Measurements from ENCODE around the gene TMEM151B.

TMEM151B gene

DNA sequence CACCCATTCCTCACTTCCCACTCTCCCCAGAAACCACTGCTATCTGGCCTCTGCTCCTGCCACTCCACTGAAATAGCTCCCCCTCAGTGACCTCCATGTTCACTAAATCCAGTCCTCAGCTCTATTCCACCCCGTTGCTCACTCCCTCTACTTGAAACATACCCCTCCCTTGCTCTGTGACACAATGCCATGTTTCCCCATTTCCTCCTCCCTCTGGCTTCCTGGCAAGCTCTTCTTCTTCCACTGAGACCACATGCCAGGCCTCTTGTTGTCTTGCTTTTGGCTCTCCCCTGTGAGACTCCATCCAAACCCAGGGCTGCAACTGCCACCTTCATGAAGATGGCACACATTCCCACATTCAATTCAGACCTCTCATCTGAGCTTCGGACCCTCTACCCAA lies 13.9 kb downstream of the TMEM151B start:
- H3K36me3 ChIP-seq (ENCODE audit: insufficient read depth, low read length): no peaks in the 10 kb centered on the region
- H3K9me3 ChIP-seq (ENCODE audit: control insufficient read depth, insufficient read depth, low read length): no peaks in the 10 kb centered on the region
- H3K4me1 ChIP-seq (ENCODE audit: insufficient read depth, low read length): no peaks in the 10 kb centered on the region
- no peak overlapping the region for H3K9ac ChIP-seq (ENCODE audit: low read depth, low read length)

DNA sequence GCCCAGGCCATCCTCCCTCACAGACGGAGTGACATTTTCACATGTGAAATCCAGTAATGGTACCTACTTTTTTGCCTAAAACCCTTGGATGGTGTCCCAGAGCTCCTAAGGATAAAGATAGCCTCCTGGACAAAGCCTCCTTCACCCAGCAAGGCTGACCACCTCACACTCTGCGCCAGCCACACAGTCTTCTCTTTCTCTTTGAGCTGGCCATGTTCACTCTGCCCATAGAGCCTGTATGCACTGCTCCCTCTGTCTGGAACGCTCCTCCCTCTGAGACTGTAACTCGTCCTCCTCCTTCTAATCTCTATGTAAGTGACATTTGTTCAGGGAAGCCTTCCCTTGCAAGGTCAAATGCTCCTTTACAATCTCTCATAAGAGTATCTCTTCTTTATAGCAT lies 14.6 kb downstream of the TMEM151B start:
- no peaks in the 10 kb centered on the region for H3K4me1 ChIP-seq (ENCODE audit: insufficient read depth, low read length)
- H3K36me3 ChIP-seq (ENCODE audit: insufficient read depth, low read length): no peaks in the 10 kb centered on the region
- H3K9me3 ChIP-seq (ENCODE audit: control insufficient read depth, insufficient read depth, low read length): no peaks in the 10 kb centered on the region
- no peak overlapping the region for H3K9ac ChIP-seq (ENCODE audit: low read depth, low read length)

DNA sequence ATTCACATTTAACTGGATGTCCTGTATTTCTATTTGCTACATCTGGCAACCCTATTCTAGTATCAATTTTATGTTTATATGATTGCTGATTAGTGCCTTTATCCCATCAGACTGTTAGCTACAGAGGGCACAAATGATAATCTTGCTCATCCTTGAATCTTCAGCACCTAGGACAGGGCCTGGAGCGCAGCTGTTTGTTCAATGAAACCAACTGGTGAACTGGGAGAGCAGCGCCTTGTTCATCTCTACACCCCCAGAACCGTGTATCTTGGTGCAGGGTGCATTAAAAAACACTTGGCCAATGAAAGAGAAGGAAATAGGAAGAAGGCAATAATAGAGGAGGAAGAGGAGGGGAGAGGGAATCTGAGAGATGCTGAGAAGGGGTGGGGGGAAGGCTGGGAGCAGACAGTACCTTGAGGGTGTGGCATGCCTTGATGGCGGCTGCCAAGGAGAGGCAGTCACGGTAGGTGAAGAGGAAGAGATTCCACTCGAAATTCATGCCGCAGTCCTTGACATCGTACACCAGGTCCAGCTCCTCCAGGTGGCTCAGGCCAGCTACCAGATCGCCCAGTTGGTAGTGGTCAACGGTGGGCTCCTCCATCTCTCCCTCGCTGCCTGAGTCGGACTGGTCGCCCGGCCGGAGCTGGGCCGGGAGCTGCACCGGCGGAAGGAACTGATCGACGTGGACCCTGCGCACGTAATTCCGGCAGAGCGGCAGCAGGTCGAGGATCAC lies 15.5 kb downstream of the TMEM151B start:
- Histone ChIP-seq H3K4me1 (ENCODE audit: insufficient read depth, low read length) (no peaks in the 10 kb centered on the region), H3K9ac (ENCODE audit: low read depth, low read length) (no peak overlapping the region), H3K36me3 (ENCODE audit: insufficient read depth, low read length) (no peaks in the 10 kb centered on the region), H3K9me3 (ENCODE audit: control insufficient read depth, insufficient read depth, low read length) (no peaks in the 10 kb centered on the region)

DNA sequence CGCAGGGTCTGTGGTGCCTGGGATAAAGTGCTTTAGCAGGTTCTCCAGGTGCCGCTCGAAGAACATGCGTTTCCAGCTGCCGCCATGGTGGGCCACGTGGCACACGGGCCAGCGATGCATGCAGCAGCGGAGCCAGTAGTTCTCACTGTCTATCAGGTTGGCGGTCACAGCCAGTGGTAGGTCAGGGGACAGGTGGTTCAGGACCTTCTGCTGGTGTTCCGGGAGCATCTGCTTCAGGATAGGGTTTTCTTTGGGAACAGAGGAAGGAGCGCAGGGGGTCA lies 16.0 kb downstream of the TMEM151B start:
- H3K36me3 ChIP-seq (ENCODE audit: insufficient read depth, low read length): no peaks in the 10 kb centered on the region
- no peaks in the 10 kb centered on the region for H3K4me1 ChIP-seq (ENCODE audit: insufficient read depth, low read length)
- no peaks in the 10 kb centered on the region for H3K9me3 ChIP-seq (ENCODE audit: control insufficient read depth, insufficient read depth, low read length)
- no peak overlapping the region for H3K9ac ChIP-seq (ENCODE audit: low read depth, low read length)

DNA sequence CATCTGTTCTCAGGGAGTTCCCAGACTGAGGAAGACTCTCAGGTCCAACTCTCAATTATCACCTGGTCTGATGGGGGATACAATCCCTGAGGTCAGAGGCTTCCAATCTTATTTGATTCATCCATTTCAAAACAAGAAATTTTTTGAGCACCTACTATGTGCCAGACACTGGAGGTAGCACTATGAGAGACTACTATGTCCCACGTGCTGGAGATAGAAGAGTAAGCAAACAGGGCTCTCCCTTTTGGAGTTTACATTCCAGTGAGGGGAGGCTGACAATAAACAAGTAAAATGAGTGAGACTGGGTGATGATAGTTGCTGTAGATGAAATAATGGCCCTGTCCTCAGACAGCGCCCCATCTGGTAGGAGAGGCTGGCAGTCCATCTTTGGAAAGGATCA lies 16.5 kb downstream of the TMEM151B start:
- H3K4me1 ChIP-seq (ENCODE audit: insufficient read depth, low read length): no peaks in the 10 kb centered on the region
- H3K36me3 ChIP-seq (ENCODE audit: insufficient read depth, low read length): no peaks in the 10 kb centered on the region
- no peaks in the 10 kb centered on the region for H3K9me3 ChIP-seq (ENCODE audit: control insufficient read depth, insufficient read depth, low read length)
- no peak overlapping the region for H3K9ac ChIP-seq (ENCODE audit: low read depth, low read length)

DNA sequence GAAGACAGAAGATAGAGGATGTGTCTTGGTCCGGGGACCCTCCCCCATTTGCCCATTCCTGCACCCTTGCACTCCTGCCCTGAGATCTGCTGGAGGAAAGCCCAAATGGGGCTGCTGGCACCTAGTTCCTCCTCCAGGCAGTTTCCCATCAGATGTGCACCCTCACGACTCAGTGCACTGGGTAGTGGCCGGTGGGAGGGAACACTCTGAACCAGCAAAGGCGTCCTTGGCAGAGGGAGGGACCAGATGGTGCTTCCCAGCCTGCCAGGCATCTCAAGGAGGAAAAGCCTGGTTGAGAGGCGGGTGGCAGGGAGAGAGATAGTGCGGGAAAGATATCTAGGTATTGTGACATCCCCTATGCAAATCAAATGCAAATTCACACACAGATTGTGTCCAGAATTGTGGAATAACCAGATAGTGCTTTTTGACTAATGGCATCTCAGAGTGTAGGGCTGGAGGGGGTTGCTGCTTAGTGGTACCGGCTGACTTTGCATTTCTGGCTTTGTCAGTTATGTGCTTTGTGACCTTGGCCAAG lies 19.5 kb downstream of the TMEM151B start:
- H3K36me3 ChIP-seq (ENCODE audit: insufficient read depth, low read length): no peaks in the 10 kb centered on the region
- H3K4me1 ChIP-seq (ENCODE audit: insufficient read depth, low read length): no peaks in the 10 kb centered on the region
- no peaks in the 10 kb centered on the region for H3K9me3 ChIP-seq (ENCODE audit: control insufficient read depth, insufficient read depth, low read length)
- H3K9ac ChIP-seq (ENCODE audit: low read depth, low read length): no peak overlapping the region

DNA sequence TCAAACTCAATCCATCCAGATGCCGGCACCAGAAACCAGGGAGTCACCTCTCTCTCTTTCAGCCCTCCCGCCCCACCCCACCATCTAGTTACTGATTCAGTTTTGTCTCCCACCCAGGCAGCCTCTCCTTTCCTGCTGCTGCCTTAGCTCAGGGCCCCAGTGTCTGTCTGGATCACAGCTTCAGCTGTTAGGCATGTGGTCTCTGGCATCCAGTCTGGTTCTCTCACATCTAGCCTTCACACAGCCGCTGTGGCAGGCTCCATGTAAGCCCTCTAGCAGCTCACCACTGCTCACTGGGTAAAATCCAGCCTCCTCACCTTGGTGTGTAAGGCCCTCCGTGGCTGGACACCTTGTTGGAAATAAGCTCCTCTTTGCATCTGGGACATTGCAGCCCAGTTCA lies 21.6 kb downstream of the TMEM151B start:
- Histone ChIP-seq H3K36me3 (ENCODE audit: insufficient read depth, low read length) (no peaks in the 10 kb centered on the region), H3K9ac (ENCODE audit: low read depth, low read length) (no peak overlapping the region), H3K9me3 (ENCODE audit: control insufficient read depth, insufficient read depth, low read length) (no peaks in the 10 kb centered on the region), H3K4me1 (ENCODE audit: insufficient read depth, low read length) (0 out of 2 replicates have a peak, but pooled peaks cover 4% of the 10 kb centered on the region)

DNA sequence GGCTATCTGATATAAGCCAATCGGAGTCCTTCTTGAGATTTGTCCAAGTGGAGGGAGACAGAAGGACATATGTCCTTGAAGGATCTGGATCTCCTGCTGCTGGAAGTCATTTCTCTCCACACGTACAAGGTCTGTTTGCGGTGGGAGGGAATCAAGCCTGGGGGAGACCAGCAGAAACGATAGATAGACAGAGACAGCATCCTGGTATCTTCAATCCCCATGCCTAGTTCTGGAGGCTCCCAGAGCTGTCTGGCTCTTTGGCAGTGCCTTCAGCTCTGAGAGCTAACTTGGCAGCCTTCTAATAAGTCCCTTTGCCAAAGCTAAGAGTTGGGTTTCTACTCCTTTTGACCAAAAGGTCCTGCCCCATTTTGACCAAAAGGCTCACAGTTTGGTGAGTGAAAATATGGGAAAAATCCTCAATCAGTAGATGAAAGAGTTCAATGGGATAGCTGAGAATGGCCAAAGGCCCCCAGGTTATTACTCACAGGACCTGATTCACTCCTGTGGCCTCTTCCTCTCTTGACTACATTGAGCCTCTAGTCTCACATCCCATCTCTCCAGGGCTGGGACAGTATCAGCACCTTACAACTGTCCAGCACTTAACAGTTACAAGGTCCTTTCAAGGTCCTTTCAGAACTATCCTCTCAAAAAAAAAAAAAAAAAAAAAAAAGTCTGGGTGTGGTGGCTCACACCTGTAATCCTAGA lies 22.6 kb downstream of the TMEM151B start:
- Histone ChIP-seq H3K9me3 (ENCODE audit: control insufficient read depth, insufficient read depth, low read length) (no peaks in the 10 kb centered on the region), H3K9ac (ENCODE audit: low read depth, low read length) (no peak overlapping the region), H3K4me1 (ENCODE audit: insufficient read depth, low read length) (peaks cover 4% of the 10 kb centered on the region; the same call in 1 of the 2 replicates), H3K36me3 (ENCODE audit: insufficient read depth, low read length) (no peaks in the 10 kb centered on the region)

DNA sequence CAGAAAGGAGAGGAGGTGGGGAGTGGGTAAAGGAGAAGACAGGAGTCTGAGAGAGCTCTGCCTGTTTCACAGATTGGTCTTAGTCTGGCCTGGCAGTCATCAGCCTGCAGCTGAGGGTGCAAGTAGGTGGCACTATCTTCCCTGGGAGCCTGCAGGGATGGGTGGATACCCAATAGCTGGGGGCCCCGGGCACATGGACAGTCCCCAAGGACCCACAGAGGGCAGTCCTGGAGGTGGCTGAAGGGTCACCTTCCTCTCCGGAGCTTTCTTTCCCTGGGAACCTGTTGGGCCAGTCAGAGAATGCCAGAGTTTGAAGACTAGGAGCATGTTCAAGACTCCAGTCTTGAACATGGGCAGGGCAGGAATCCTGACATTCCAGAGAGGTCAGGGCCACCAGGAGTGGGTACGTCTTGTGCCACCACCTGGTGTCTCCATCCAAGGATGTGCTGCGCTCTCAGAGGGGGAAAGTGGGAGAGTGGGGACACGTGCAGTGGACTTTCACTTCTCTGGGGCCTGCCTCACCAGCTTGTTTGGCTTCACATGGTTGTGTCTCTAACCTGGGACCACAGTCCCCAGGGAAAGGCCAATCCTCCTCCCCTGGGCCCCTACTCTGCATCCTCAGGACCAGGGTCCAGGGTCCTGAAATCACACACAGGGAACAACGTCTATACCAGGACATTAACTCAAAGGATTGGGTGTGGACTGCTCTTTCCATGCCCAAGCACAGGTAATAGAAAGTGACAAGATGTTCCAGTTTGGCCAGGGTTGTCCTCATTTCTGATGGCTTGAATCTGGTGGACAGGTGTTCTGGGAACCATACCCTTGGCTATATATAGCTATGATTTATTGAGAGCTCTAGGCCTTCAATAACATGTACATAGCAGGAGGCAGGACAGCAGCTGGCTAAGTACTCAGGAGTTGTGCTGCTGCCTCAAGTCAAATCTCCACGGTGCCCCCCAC lies 24.9 kb downstream of the TMEM151B start:
- Histone ChIP-seq H3K9me3 (ENCODE audit: control insufficient read depth, insufficient read depth, low read length) (no peaks in the 10 kb centered on the region), H3K9ac (ENCODE audit: low read depth, low read length) (no peak overlapping the region), H3K4me1 (ENCODE audit: insufficient read depth, low read length) (peaks cover 4% of the 10 kb centered on the region; the same call in 1 of the 2 replicates), H3K36me3 (ENCODE audit: insufficient read depth, low read length) (no peaks in the 10 kb centered on the region)

DNA sequence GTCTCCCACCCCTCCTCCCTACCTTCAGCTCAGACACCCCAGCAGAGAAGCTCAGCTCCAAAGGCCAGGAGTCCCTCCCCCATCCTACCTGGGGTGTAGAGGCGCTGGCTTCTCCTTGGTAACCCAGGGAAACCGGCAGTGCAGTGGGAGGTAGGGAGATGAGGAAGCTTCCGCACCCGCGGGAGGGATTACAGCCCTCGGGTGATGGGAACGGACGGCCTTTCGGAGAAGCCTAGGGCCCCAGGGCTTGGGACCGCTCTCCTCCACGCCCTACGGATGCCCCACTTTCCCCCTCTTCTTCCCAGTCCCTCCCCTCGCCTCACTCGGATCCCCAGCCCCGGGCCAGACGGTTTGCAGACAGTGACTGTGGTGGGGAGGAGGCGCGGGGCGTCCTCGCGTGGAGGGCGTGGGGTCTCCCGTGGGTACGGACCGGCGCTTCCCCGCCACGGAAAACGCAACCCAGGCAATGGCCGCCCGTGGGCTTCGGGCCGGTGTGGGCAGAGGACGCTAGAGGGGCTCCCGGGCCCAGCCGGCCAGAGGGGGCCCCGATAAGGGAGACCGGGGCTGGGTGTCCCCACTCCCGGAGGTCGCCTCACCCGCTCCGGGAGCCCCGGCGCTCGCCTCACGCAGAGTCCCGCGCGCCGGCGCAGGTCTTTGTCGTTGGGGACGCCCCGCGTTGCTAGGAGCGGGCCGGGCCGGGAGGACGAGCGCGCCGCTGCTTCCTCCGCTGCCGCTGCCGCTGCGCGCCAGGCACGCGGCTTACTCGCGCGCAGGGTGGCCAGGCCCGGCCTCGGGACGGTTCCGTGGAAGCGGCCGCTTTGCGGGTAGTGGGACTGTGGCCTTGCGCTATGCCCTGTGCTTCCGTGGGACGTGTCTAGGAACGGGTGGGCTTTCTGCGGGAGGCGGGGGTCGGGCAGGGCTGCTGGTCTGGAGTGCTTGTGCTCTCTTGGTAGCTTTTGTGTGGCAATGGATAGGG lies 27.1 kb downstream of the TMEM151B start:
- Histone ChIP-seq H3K9ac (ENCODE audit: low read depth, low read length) (peak overlapping the region; percentile 89), H3K9me3 (ENCODE audit: control insufficient read depth, insufficient read depth, low read length) (no peaks in the 10 kb centered on the region), H3K36me3 (ENCODE audit: insufficient read depth, low read length) (no peaks in the 10 kb centered on the region; the same call in 1 of the 2 replicates), H3K4me1 (ENCODE audit: insufficient read depth, low read length) (peaks cover 4% of the 10 kb centered on the region; the same call in 1 of the 2 replicates)

DNA sequence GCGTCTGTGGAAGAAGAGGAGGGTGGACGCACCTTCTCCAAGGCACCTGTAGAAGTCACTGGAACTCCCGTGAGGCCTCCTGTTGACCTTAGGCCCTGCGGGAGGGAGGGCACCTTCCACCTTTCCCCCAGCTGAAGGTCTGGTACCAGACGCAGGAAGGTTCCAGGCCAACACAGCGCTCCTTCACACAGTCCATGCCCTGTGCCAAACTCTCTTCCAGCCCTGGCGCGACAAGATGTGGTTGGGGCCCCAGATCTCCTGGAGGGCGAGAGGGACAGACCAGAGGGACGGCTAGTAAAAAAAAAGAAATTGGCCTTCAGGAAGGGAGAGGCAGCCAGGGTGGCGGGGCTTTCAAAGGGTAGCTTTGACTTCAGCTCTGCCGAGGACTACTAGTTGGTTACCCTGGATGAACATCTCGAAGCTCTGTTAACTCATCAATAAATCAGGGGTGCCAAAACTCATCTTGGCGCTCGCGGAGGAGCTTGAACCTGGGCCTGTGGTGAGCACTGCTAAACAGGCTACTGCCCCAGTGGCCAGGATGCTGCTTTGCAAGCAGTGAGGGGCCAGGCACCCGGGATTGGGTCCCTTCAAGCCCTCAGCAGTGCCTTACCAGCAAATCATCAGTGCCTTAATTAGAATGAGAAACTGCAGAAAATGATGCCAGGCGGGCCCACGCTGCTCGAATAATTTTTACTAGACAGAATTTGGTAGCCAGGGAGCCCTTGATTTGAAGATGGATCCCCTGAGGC lies 28.0 kb downstream of the TMEM151B start:
- peaks cover 2% of the 10 kb centered on the region for H3K36me3 ChIP-seq (ENCODE audit: insufficient read depth, low read length)
- H3K9ac ChIP-seq (ENCODE audit: low read depth, low read length): peak overlapping the region; percentile 89

DNA sequence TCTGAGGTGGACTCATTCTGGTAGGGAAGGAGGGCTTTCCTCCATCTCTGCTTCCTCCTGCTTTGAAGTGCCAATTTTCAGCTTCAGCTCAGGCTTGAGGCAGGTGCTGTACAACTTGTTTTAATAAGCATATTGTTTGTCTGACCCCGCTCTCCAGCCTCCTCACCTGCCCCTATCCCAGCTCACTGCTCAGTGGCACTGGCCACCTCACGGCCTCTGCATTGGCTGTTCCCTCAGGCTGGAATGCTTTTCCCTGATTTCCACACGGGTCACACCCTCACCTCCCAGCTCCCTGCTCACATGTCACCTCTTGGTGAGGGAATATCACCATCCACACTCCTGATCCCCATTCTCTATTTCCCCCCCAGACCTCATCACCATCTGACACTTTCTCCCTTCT lies 28.6 kb downstream of the TMEM151B start:
- Histone ChIP-seq H3K36me3 (ENCODE audit: insufficient read depth, low read length) (peaks cover 5% of the 10 kb centered on the region), H3K9me3 (ENCODE audit: control insufficient read depth, insufficient read depth, low read length) (no peaks in the 10 kb centered on the region), H3K9ac (ENCODE audit: low read depth, low read length) (no peak overlapping the region), H3K4me1 (ENCODE audit: insufficient read depth, low read length) (peaks cover 4% of the 10 kb centered on the region; the same call in 1 of the 2 replicates)

More for the DNA sequence above, 28.0 kb downstream of the TMEM151B start:
- H3K4me1 ChIP-seq (ENCODE audit: insufficient read depth, low read length): peaks cover 4% of the 10 kb centered on the region; the same call in 1 of the 2 replicates
- H3K9me3 ChIP-seq (ENCODE audit: control insufficient read depth, insufficient read depth, low read length): no peaks in the 10 kb centered on the region

Data from ES-I3 (cell line).